ENCODE data around the gene AFF3.

- no peak for TF ChIP-seq EZH2 (IDR thresholded peaks at IDR 0.05; ENCODE audit: borderline replicate concordance)
- no peak for TF ChIP-seq CTCF (IDR thresholded peaks at IDR 0.05; ENCODE audit: poor library complexity)
- TF ChIP-seq EZH2phosphoT487 (IDR thresholded peaks at IDR 0.05; ENCODE audit: low read depth, severe bottlenecking, unreplicated experiment) = no peak
These were observed 580.6 kb downstream of the AFF3 start for GRCh38 chr2:99561804-99562203.

Measured in hepatocyte (in vitro differentiated cells).